HEK293 (cell line): ENCODE data around the gene SLC25A47.

Experiments
- ATF2 ChIP-seq: fragments of 450-650 bp; formaldehyde crosslinking; IDR thresholded peaks from 2 replicates; pipeline ENCODE4 v1.5.1; 2016; ENCODE audit warnings: missing biosample characterization, missing genetic modification characterization, low read depth
- BCL11B ChIP-seq: fragments of 450-650 bp; formaldehyde crosslinking; IDR thresholded peaks from 2 replicates; pipeline ENCODE4 v1.5.1; 2016; ENCODE audit warnings: low read depth, missing biosample characterization, missing genetic modification characterization
- EGR2 ChIP-seq: fragments of 450-650 bp; formaldehyde crosslinking; IDR thresholded peaks from 2 replicates; pipeline ENCODE4 v1.5.1; 2016; ENCODE audit warnings: low read depth, missing biosample characterization, missing genetic modification characterization
- GLIS2 ChIP-seq: fragments of 450-650 bp; formaldehyde crosslinking; IDR thresholded peaks from 2 replicates; pipeline ENCODE4 v1.5.1; 2016; ENCODE audit warnings: missing biosample characterization, missing genetic modification characterization
- HIC1 ChIP-seq: fragments of 450-650 bp; formaldehyde crosslinking; IDR thresholded peaks from 2 replicates; pipeline ENCODE4 v1.5.1; 2016; ENCODE audit warnings: missing biosample characterization, missing genetic modification characterization
- HOXA7 ChIP-seq: sonication (generic); formaldehyde crosslinking; IDR thresholded peaks from 2 replicates; pipeline ENCODE4 v1.8.1; 2022; ENCODE audit warnings: missing genetic modification reagents, borderline replicate concordance
- HOXC10 ChIP-seq: sonication (generic); formaldehyde crosslinking; IDR thresholded peaks from 2 replicates; pipeline ENCODE4 v1.8.1; 2023; ENCODE audit warnings: mild to moderate bottlenecking, missing genetic modification reagents
- KLF17 ChIP-seq: fragments of 450-650 bp; formaldehyde crosslinking; IDR thresholded peaks from 2 replicates; pipeline ENCODE4 v1.5.1; 2016; ENCODE audit warnings: missing biosample characterization, missing genetic modification characterization
- KLF8 ChIP-seq: fragments of 450-650 bp; formaldehyde crosslinking; IDR thresholded peaks from 2 replicates; pipeline ENCODE4 v1.5.1; 2016; ENCODE audit warnings: missing biosample characterization, missing genetic modification characterization
- OVOL3 ChIP-seq: fragments of 450-650 bp; formaldehyde crosslinking; IDR thresholded peaks from 2 replicates; pipeline ENCODE4 v1.5.1; 2016; ENCODE audit warnings: missing biosample characterization, missing genetic modification characterization
- TCF7L2 ChIP-seq: IDR thresholded peaks from 2 replicates; pipeline ENCODE4 v1.6.1; 2011; ENCODE audit warnings: low read depth, mild to moderate bottlenecking, inconsistent platforms, low read length, moderate library complexity, borderline replicate concordance
- YY1 ChIP-seq: fragments of 450-650 bp; formaldehyde crosslinking; IDR thresholded peaks from 2 replicates; pipeline ENCODE4 v1.5.1; 2018; ENCODE audit warnings: missing biosample characterization, missing genetic modification characterization
- ZBTB20 ChIP-seq: fragments of 450-650 bp; formaldehyde crosslinking; IDR thresholded peaks from 2 replicates; pipeline ENCODE4 v1.5.1; 2016; ENCODE audit warnings: missing biosample characterization, missing genetic modification characterization
- ZBTB6 ChIP-seq: fragments of 450-650 bp; formaldehyde crosslinking; IDR thresholded peaks from 2 replicates; pipeline ENCODE4 v1.5.1; 2017; ENCODE audit warnings: missing biosample characterization, missing genetic modification characterization
- ZBTB8A ChIP-seq: fragments of 450-650 bp; formaldehyde crosslinking; IDR thresholded peaks from 2 replicates; pipeline ENCODE4 v1.5.1; 2016; ENCODE audit warnings: missing biosample characterization, missing genetic modification characterization
- ZIC2 ChIP-seq: fragments of 450-650 bp; formaldehyde crosslinking; IDR thresholded peaks from 2 replicates; pipeline ENCODE4 v1.5.1; 2016; ENCODE audit warnings: missing biosample characterization, missing genetic modification characterization
- ZNF239 ChIP-seq: fragments of 450-650 bp; formaldehyde crosslinking; IDR thresholded peaks from 2 replicates; pipeline ENCODE4 v1.5.1; 2016; ENCODE audit warnings: missing biosample characterization, missing genetic modification characterization
- ZNF354C ChIP-seq: fragments of 450-650 bp; formaldehyde crosslinking; IDR thresholded peaks from 2 replicates; pipeline ENCODE4 v1.5.1; 2016; ENCODE audit warnings: missing biosample characterization, missing genetic modification characterization, low read depth, borderline replicate concordance
- ZNF398 ChIP-seq: fragments of 450-650 bp; formaldehyde crosslinking; IDR thresholded peaks from 2 replicates; pipeline ENCODE4 v1.5.1; 2017; ENCODE audit warnings: missing biosample characterization, missing genetic modification characterization
- ZNF404 ChIP-seq: fragments of 450-650 bp; formaldehyde crosslinking; IDR thresholded peaks from 2 replicates; pipeline ENCODE4 v1.5.1; 2017; ENCODE audit warnings: missing biosample characterization, missing genetic modification characterization
- ZNF473 ChIP-seq: fragments of 450-650 bp; formaldehyde crosslinking; IDR thresholded peaks from 2 replicates; pipeline ENCODE4 v1.5.1; 2017; ENCODE audit warnings: missing biosample characterization, missing genetic modification characterization
- ZNF510 ChIP-seq: fragments of 450-650 bp; formaldehyde crosslinking; IDR thresholded peaks from 2 replicates; pipeline ENCODE4 v1.5.1; 2018; ENCODE audit warnings: mild to moderate bottlenecking, missing genetic modification characterization, missing biosample characterization; ENCODE audit not compliant: insufficient replicate concordance
- ZNF555 ChIP-seq: fragments of 450-650 bp; formaldehyde crosslinking; conservative IDR thresholded peaks from 2 replicates; pipeline ENCODE4 v1.5.1; 2017; ENCODE audit warnings: missing biosample characterization, mild to moderate bottlenecking, missing genetic modification characterization, inconsistent platforms
- ZNF645 ChIP-seq: fragments of 450-650 bp; formaldehyde crosslinking; IDR thresholded peaks from 2 replicates; pipeline ENCODE4; 2016; ENCODE audit warnings: missing biosample characterization, missing genetic modification characterization
- ZNF76 ChIP-seq: fragments of 450-650 bp; formaldehyde crosslinking; IDR thresholded peaks from 2 replicates; pipeline ENCODE4; 2016; ENCODE audit warnings: low read depth, missing biosample characterization, missing genetic modification characterization, borderline replicate concordance
- ZSCAN18 ChIP-seq: fragments of 450-650 bp; formaldehyde crosslinking; IDR thresholded peaks from 2 replicates; pipeline ENCODE4 v1.5.1; 2016; ENCODE audit warnings: missing biosample characterization, missing genetic modification characterization

The SLC25A47 gene

GRCh38 chr14:100285021-100285912, 37.9 kb upstream of the SLC25A47 start (continued):
- TF ChIP-seq ZBTB6 (tag by site-specific recombination) (no peak), ZNF645 (tag by site-specific recombination) (no peak), OVOL3 (tag by site-specific recombination) (no peak), HIC1 (peak; percentile 11; the same call in 1 of the 2 replicates), ZNF555 (no peak), ZIC2 (tag by site-specific recombination) (peak; percentile 64), ZBTB8A (tag by site-specific recombination) (peak; percentile 91), ZNF473 (tag by site-specific recombination) (no peak), ZSCAN18 (tag by site-specific recombination) (no peak), BCL11B (tag by site-specific recombination) (no peak; the same call in 1 of the 2 replicates), KLF8 (tag by site-specific recombination) (peak; percentile 89), KLF17 (peak; percentile 91), GLIS2 (tag by site-specific recombination) (peak; percentile 95), ZNF404 (tag by site-specific recombination) (no peak), HOXC10 (no peak), ATF2 (tag by site-specific recombination) (no peak), HOXA7 (CRISPR knock-in tag) (no peak), ZNF510 (no peak), ZNF239 (peak; percentile 25; the same call in 1 of the 2 replicates), EGR2 (tag by site-specific recombination) (no peak), TCF7L2 (no peak), ZNF398 (no peak; the same call in 1 of the 2 replicates), YY1 (tag by site-specific recombination) (no peak; the same call in 1 of the 2 replicates), ZNF354C (no peak), ZNF76 (tag by site-specific recombination) (peak; percentile 71; the same call in 1 of the 2 replicates), ZBTB20 (peak; percentile 26; the same call in 1 of the 2 replicates)
